HepG2 (cell line): ENCODE results near the gene ARHGAP26. TPM values are rescaled to one million over a fixed set of nuclear protein-coding genes. Genes with fewer than 3 reads are reported as not detected.

Experiments used
- ATAC-seq: fragments of 200-7000 bp; cut with Tn5 transposase; 3 replicates; pipeline ENCODE4 v1.9.1; 2020; ENCODE audit warnings: mild to moderate bottlenecking, moderate library complexity
- BruUV-seq: library from RNA; stranded (reverse); fragments of 400-500 nt; replicated peaks from 2 replicates; lab custom pipeline; 2021; lab: Mats Ljungman, UMichigan
- CTCF ChIA-PET: fragments of 300-600 bp; formaldehyde crosslinking; extraction: SDS; loops from one replicate; lab custom pipeline; 2021; ENCODE audit warnings: low total read pairs, inconsistent platforms, low intra/inter-chr PET ratio; lab: Yijun Ruan, JAX
- POLR2A ChIA-PET: fragments of 350-600 bp; sonication (Branson Sonifier 250); formaldehyde crosslinking; loops from one replicate; lab custom pipeline; 2020; ENCODE audit warnings: antibody characterized with exemption, inconsistent platforms; lab: Yijun Ruan, JAX
- DNase-seq: peaks from one replicate; pipeline ENCODE4 v3.0.0-alpha.2; 2015; ENCODE audit warnings: low spot score
- FAIRE-seq: peaks from 3 replicates; lab custom pipeline; 2011; peaks lifted over from hg19 to GRCh38; lab: Jason Lieb, UNC
- H2AFZ ChIP-seq: one replicate; pipeline ENCODE4 v1.6.1; 2011; ENCODE audit warnings: low read length, inconsistent platforms
- H3K27ac ChIP-seq: fragments of 300-600 bp; 3 replicates; pipeline ENCODE4 v1.8.0; 2011; ENCODE audit warnings: mixed run types, mild to moderate bottlenecking, mixed read lengths, low read length, inconsistent platforms; ENCODE audit not compliant: insufficient read depth; ENCODE audit errors: extremely low read length
- H3K27me3 ChIP-seq, 2 experiments: fragments of 200-600 bp in 1 of 2; 2 replicates in 1 of 2; 3 replicates in 1 of 2; pipeline versions ENCODE4 v1.6.0 to v1.8.0; 2011; ENCODE audit warnings: low read length in 2 of 2, mild to moderate bottlenecking in 2 of 2, moderate library complexity in 2 of 2, inconsistent platforms in 1 of 2; ENCODE audit not compliant: insufficient read depth in 2 of 2, control insufficient read depth in 1 of 2
- H3K36me3 ChIP-seq, 2 experiments: fragments of 200-600 bp in 1 of 2; replicated peaks in 1 of 2; 2 replicates in 1 of 2; 3 replicates in 1 of 2; pipeline versions ENCODE4 v1.5.1 to v1.8.0; 2011; ENCODE audit warnings: low read length in 2 of 2, inconsistent platforms in 1 of 2; ENCODE audit not compliant: insufficient read depth in 2 of 2, control insufficient read depth in 1 of 2
- H3K4me1 ChIP-seq: 2 replicates; pipeline ENCODE4 v1.5.1; 2012; ENCODE audit warnings: low read length, inconsistent platforms; ENCODE audit not compliant: insufficient read depth
- H3K4me2 ChIP-seq: 2 replicates; pipeline ENCODE4 v1.6.0; 2011; ENCODE audit warnings: low read depth, low read length, inconsistent platforms
- H3K4me3 ChIP-seq, 3 experiments: fragments of 200-600 bp in 1 of 3; sonication (generic), shearing (Covaris generic) in 1 of 3; replicated peaks in 1 of 3; 2 replicates each; pipeline ENCODE4 v1.5.1; 2011 to 2016; ENCODE audit warnings: low read length in 3 of 3, inconsistent platforms in 2 of 3, low read depth in 2 of 3, mild to moderate bottlenecking in 2 of 3, control low read depth in 1 of 3, mixed read lengths in 1 of 3; ENCODE audit not compliant: insufficient read depth in 1 of 3
- H3K79me2 ChIP-seq: one replicate; pipeline ENCODE4 v1.6.1; 2011; ENCODE audit warnings: low read length, inconsistent platforms; ENCODE audit not compliant: insufficient read depth
- H3K9ac ChIP-seq: 2 replicates; pipeline ENCODE4 v1.6.0; 2011; ENCODE audit warnings: mild to moderate bottlenecking, low read depth, low read length, inconsistent platforms; ENCODE audit not compliant: insufficient read depth
- H3K9me3 ChIP-seq: 2 replicates; pipeline ENCODE4 v1.5.1; 2012; ENCODE audit warnings: mild to moderate bottlenecking, low read length
- H4K20me1 ChIP-seq: 2 replicates; pipeline ENCODE4 v1.6.0; 2011; ENCODE audit warnings: inconsistent platforms, mild to moderate bottlenecking, low read length, moderate library complexity; ENCODE audit not compliant: insufficient read depth
- CBFB ChIP-seq: sonication (generic); formaldehyde crosslinking; IDR thresholded peaks from 2 replicates; pipeline ENCODE4 v1.4.0; 2020; ENCODE audit warnings: missing genetic modification reagents
- HINFP ChIP-seq: sonication (generic); formaldehyde crosslinking; IDR thresholded peaks from 2 replicates; pipeline ENCODE4 v1.4.0; 2020; ENCODE audit warnings: low read depth, mild to moderate bottlenecking, missing genetic modification reagents
- NFYB ChIP-seq: sonication (generic); formaldehyde crosslinking; IDR thresholded peaks from 2 replicates; pipeline ENCODE4 v1.4.0; 2020; ENCODE audit warnings: missing genetic modification reagents
- ONECUT2 ChIP-seq: sonication (generic); formaldehyde crosslinking; IDR thresholded peaks from 2 replicates; pipeline ENCODE4 v1.4.0; 2020; ENCODE audit warnings: missing genetic modification reagents
- SMC3 ChIP-seq: IDR thresholded peaks from 2 replicates; pipeline ENCODE4 v1.6.1; 2011; ENCODE audit warnings: low read length, improper control_type of control experiment
- SPEN ChIP-seq: sonication (generic); formaldehyde crosslinking; IDR thresholded peaks from 2 replicates; pipeline ENCODE4 v1.5.1; 2020; ENCODE audit warnings: low read depth, mild to moderate bottlenecking, missing genetic modification reagents
- ZFAT ChIP-seq: sonication (generic); formaldehyde crosslinking; conservative IDR thresholded peaks from 2 replicates; pipeline ENCODE4 v1.8.1; 2023; ENCODE audit warnings: missing genetic modification reagents, inconsistent platforms
- ZNF710 ChIP-seq: sonication (generic); formaldehyde crosslinking; IDR thresholded peaks from 2 replicates; pipeline ENCODE4 v1.5.0; 2020; ENCODE audit warnings: mild to moderate bottlenecking, missing genetic modification reagents, borderline replicate concordance
- ZNF766 ChIP-seq: sonication (generic); formaldehyde crosslinking; IDR thresholded peaks from 2 replicates; pipeline ENCODE4 v1.5.0; 2020; ENCODE audit warnings: missing genetic modification reagents, borderline replicate concordance
- ZNF790 ChIP-seq: sonication (generic); formaldehyde crosslinking; IDR thresholded peaks from 2 replicates; pipeline ENCODE4 v1.8.0; 2022; ENCODE audit warnings: missing genetic modification reagents, mild to moderate bottlenecking, borderline replicate concordance
- WGBS: methylation state at CpG from one replicate; pipeline ENCODE4 v1.1.6; 2017; ENCODE audit warnings: low lambda C conversion rate; 5-methylcytosine and 5-hydroxymethylcytosine counted together
- in situ Hi-C: cut with HindIII; loops from 2 replicates; pipeline ENCODE4 v1.10.0; 2017; ENCODE audit warnings: low pct_unique_long_range_greater_than_20kb; ENCODE audit not compliant: extremely low pct_ligation_motif_present
- intact Hi-C: fragments of 100-400 bp; cut with micrococcal nuclease; formaldehyde crosslinking; loops from one replicate; pipeline ENCODE4 v1.10.0; 2022; ENCODE audit not compliant: unreplicated experiment
- polyA plus RNA-seq, 8 experiments: library from polyadenylated mRNA; depleted of rRNA in 3 of 8; stranded (reverse) in 7 of 8; unstranded in 1 of 8; fragments of >200 nt; fragmentation: Illumina TruSeq in 4 of 8; extraction: Trizol in 4 of 8; gene quantifications; 2 replicates each; pipeline versions ENCODE4 v1.2.1 to v1.2.3, GENCODE V29; 2011 to 2016; ENCODE audit warnings: low read depth in 4 of 8, missing spikeins in 1 of 8, mixed read lengths in 1 of 8; ENCODE audit not compliant: insufficient read depth in 1 of 8
- total RNA-seq, 5 experiments: library from RNA; depleted of rRNA; stranded (reverse); fragments of >200 nt; fragmentation: Illumina TruSeq; extraction: Trizol; gene quantifications; 2 replicates each; pipeline ENCODE4 v1.2.3, GENCODE V29; 2016; ENCODE audit warnings: low read depth in 1 of 5
- TF ChIP-seq, protein P1 (sequence below): sonication (generic); formaldehyde crosslinking; IDR thresholded peaks from 2 replicates; pipeline ENCODE4 v1.4.0; 2020; ENCODE audit warnings: mild to moderate bottlenecking, missing genetic modification reagents
- TF ChIP-seq, protein P2 (sequence below): sonication (generic); formaldehyde crosslinking; IDR thresholded peaks from 2 replicates; pipeline ENCODE4 v1.8.1; 2023; ENCODE audit warnings: missing genetic modification reagents, inconsistent platforms, borderline replicate concordance

ARHGAP26 gene
- total and polyA plus RNA-seq, 2 of the 13 experiments (the other 11 are each of a cell fraction or from before 2014, with no cell fraction given) = 9.6 to 18.2 TPM

GRCh38 chr5:143267186-143267585 lies 497.0 kb downstream of the ARHGAP26 start:
- DNase-seq = no peak
- H3K9ac ChIP-seq = no peak overlapping the region
- no peak for ATAC-seq
- no peaks in the 10 kb centered on the region for H3K36me3 ChIP-seq
- in situ Hi-C loops = no loop called here
- H3K4me1 ChIP-seq = no peaks in the 10 kb centered on the region
- no peak overlapping the region for H3K4me3 ChIP-seq
- POLR2A ChIA-PET = no interaction called here
- H3K4me2 ChIP-seq = no peak overlapping the region
- no TSS peak for BruUV-seq
- CTCF ChIA-PET = no interaction called here
- H3K9me3 ChIP-seq = no peaks in the 10 kb centered on the region
- intact Hi-C loops = no loop called here
- H3K27me3 ChIP-seq = no peaks in the 10 kb centered on the region
- FAIRE-seq = no peak
- no peak for TF ChIP-seq HINFP (CRISPR knock-in tag)
- no peak for TF ChIP-seq ZNF710 (CRISPR knock-in tag)
- TF ChIP-seq ZNF790 (CRISPR knock-in tag) = no peak
- TF ChIP-seq ZNF766 (CRISPR knock-in tag) = no peak
- TF ChIP-seq NFYB (CRISPR knock-in tag) = no peak
- TF ChIP-seq, protein P1, sequence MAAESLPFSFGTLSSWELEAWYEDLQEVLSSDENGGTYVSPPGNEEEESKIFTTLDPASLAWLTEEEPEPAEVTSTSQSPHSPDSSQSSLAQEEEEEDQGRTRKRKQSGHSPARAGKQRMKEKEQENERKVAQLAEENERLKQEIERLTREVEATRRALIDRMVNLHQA = no peak
- TF ChIP-seq SMC3 = no peak
- no peak for TF ChIP-seq ZFAT (CRISPR knock-in tag)
- no peak for TF ChIP-seq SPEN (CRISPR knock-in tag)
- no peak for TF ChIP-seq ONECUT2 (CRISPR knock-in tag)
- no peak for TF ChIP-seq CBFB (CRISPR knock-in tag)
- TF ChIP-seq, protein P2, sequence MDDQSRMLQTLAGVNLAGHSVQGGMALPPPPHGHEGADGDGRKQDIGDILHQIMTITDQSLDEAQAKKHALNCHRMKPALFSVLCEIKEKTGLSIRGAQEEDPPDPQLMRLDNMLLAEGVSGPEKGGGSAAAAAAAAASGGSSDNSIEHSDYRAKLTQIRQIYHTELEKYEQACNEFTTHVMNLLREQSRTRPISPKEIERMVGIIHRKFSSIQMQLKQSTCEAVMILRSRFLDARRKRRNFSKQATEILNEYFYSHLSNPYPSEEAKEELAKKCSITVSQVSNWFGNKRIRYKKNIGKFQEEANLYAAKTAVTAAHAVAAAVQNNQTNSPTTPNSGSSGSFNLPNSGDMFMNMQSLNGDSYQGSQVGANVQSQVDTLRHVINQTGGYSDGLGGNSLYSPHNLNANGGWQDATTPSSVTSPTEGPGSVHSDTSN (CRISPR knock-in tag) = no peak
- TF ChIP-seq, all 625 proteins: peak for 0
- H2AFZ ChIP-seq = no peak overlapping the region
- H3K79me2 ChIP-seq = no peaks in the 10 kb centered on the region
- no peak overlapping the region for H3K27ac ChIP-seq
- H4K20me1 ChIP-seq = no peaks in the 10 kb centered on the region
- WGBS = 83% methylated on average over 2 of the region's 2 CpGs
